Cortex of kidney (tissue), 1 donor: ENCODE measurements around the gene EEIG2.
"Not testable (repeated sequence)": the region's sequence is repeated elsewhere in the genome, so short reads cannot be mapped to it uniquely, and the experiment has no call there.

Experiments
- DNase-seq: peaks from one replicate; lab custom pipeline; 2025; lab: John Stamatoyannopoulos, UW

Gene EEIG2

DNA sequence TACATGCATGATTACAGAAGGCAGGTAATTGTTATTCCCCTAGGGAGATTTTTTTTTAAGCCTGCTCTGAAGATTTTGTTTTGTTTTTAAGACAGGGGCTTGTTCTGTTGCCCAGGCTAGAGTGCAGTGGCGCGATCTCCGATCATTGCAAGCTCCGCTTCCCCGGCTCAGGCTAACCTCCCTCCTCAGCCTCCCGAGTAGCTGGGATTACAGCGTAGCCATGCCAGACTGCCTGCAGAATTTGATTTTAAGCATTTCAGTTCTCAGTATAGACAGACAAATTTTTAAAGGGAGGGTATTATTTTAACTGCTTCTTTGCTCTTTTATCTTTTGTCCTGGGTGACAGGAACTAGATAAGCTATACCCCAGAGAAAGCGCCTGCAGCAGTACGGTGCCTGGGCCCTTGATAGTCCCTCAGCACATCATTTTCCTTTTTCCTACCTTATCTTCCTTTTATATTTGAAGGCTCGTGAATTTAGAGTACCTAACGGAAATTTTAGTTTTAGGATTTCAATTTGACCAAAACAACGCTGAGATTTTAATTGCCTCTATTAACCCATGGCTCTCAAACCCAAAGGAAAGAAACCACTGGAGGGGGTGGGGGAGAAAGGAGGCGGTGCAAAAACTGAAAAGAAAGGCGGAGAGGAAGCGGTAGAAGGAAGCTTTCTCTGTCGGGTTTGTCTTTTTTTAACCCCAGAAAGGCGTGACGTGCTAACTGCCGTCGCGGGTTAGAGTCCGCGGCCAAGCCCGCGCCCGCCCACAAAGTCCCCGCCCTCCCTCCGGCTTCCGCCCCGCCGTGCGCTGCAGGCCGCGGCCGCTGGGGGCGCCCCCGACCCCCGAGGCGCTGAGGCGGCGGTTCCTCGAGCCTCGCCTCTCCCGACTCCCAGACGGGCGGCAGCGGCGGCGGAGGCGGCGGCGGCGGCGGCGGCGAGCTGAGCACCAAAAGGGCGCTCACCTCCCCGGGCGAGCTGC is at the start of gene EEIG2:
Gene EEIG2 (plus strand): TSS at position 886 of the 972 bp plus-strand sequence. CDS start 329 bp downstream, outside the sequence.
- no peak for DNase-seq

DNA sequence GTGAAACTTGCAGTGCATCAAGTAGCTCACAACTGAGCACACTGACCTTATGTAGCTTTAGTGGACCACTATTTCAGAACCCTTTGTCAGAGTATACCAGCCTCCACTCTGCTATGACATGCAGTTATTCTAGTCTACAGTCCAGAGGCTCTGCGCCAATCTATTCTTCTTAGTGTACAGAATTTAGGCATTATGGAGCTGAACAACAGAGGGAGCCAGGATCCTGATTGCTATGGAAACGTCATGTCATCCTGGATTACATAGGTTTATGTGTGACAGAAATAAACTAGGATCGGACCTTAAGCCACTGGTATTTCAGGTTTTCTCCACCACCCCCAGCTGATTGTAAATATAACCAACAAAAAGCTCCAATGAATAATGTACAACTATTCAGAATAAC is 48.1 kb upstream of the EEIG2 start:
- DNase-seq, result no peak

- DNase-seq, result no peak
Measured at GRCh38 chr1:108512239-108513043, 47.5 kb upstream of the EEIG2 start.

- DNase-seq, result no peak
Measured at GRCh38 chr1:108513044-108513415, 46.9 kb upstream of the EEIG2 start.

- not testable (repeated sequence) for DNase-seq
Measured at GRCh38 chr1:108513914-108514313, 46.0 kb upstream of the EEIG2 start.

DNA sequence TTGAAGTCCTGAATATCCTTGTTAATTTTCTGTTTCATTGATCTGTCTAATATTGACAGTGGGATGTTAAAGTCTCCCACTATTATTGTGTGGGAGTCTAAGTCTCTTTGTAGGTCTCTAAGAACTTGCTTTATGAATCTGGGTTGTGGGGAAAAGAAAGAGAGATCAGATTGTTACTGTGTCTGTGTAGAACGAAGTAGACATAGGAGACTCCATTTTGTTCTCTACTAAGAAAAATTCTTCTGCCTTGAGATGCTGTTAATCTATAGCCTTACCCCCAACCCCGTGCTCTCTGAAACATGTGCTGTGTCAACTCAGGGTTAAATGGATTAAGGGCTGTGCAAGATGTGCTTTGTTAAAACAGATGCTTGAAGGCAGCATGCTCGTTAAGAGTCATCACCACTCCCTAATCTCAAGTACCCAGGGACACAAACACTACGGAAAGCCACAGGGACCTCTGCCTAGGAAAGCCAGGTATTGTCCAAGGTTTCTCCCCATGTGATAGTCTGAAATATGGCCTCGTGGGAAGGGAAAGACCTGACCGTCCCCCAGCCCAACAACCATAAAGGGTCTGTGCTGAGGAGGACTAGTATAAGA is 42.5 kb upstream of the EEIG2 start:
- DNase-seq, result not testable (repeated sequence)

DNA sequence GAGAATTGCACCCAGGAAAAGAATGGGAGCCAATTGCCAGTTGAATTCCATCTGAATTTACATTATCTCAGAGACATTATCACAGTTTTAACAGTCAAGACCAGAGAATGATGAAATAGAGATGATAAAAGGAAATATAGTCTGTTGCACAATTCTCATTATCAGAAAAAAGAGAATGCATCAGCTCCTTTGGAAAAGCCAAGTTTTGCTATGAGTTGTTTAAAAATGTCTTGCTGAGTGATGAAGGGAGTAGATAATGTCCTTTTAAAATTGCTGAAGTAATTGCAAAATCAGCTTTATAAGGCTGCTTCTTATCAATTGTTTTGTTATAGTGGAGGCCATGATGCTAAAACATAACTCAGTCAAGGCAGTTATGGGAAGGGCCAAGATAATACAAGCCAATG is 37.9 kb upstream of the EEIG2 start:
- no peak for DNase-seq

GRCh38 chr1:108523829-108524228 is 36.1 kb upstream of the EEIG2 start:
- DNase-seq, result no peak

- DNase-seq, result no peak
Measured at GRCh38 chr1:108524676-108525075, 35.2 kb upstream of the EEIG2 start.

DNA sequence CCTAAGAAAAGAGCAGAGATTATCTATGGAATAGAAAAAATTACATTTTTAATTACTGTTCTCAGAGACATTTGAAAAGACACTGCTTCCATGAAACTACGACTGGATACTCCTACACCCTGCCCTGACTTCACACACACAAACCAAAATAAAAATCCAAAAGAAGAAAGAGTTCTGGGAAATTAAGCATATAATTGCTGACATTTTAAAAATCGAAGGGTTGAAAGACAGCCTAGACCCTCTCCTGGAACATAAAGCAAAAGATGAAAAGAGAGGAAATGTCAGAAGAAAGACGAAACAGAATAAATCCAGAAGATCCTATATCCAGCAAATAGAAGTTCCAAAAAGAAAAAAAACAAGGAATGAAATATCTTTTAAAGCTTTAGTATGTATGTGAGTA is 32.8 kb upstream of the EEIG2 start:
- no peak for DNase-seq

- no peak for DNase-seq
Measured at GRCh38 chr1:108527837-108528236, 32.1 kb upstream of the EEIG2 start.

- no peak for DNase-seq
Measured at GRCh38 chr1:108531444-108531843, 28.5 kb upstream of the EEIG2 start.

DNA sequence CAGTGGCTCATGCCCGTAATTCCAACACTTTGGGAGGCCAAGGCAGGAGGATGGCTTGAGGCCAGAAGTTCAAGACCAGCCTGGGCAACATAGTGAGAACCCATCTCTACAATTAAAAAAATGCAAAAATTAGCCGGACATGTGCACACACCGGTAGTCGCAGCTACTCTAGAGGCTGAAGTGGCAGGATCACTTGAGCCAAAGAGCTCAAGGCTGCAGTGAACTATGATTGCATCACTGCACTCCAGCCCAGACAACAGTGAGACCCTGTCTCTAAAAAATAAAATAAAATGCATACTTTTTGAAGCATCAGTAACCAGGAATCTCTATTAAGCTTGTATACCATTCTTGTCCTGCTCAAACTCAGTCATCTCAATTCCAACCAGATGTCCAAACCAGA is 27.2 kb upstream of the EEIG2 start:
- no peak for DNase-seq

- no peak for DNase-seq
Measured at GRCh38 chr1:108533351-108534083, 26.4 kb upstream of the EEIG2 start.

DNA sequence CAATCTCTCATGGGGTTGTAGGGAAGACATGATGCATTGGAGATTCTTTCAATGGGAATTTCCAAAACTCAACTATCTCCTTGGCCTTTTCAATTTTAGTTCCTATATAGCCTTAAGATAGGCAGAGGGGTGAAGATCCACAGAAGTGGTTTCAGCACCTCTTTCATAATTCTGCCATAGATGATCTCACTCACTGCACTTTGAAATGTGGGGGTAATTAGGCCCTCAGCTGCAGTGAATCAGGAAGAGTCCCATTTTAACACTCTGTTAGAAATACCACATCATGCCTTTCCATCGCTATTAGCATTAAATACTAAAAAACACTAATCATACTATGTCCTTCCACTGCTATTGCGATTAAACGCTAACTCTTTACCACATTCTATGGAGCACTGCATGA is 25.1 kb upstream of the EEIG2 start:
- DNase-seq, result no peak

DNA sequence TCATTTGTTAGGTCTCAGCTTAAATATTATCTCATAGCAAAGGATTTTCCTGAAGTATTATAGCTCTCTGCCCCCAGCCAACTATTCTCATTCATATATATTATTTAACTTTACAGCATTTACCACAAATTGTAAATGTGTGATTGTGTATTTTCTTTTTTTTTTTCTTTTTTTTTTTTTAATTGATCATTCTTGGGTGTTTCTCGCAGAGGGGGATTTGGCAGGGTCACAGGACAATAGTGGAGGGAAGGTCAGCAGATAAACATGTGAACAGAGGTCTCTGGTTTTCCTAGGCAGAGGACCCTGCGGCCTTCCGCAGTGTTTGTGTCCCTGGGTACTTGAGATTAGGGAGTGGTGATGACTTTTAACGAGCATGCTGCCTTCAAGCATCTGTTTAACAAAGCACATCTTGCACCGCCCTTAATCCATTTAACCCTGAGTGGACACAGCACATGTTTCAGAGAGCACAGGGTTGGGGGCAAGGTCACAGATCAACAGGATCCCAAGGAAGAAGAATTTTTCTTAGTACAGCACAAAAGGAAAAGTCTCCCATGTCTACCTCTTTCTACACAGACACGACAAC is 24.5 kb upstream of the EEIG2 start:
- DNase-seq, result not testable (repeated sequence)

DNA sequence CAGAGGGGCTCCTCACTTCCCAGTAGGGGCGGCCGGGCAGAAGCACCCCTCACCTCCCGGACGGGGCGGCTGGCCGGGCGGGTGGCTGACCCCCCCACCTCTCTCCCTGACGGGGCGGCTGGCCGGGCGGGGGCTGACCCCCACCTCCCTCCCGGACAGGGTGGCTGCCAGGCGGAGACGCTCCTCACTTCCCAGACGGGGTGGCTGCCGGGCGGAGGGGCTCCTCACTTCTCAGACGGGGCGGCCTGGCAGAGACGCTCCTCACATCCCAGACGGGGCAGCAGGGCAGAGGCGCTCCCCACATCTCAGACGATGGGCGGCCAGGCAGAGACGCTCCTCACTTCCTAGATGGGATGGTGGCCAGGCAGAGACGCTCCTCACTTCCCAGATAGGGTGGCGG is 23.9 kb upstream of the EEIG2 start:
- not testable (repeated sequence) for DNase-seq

DNA sequence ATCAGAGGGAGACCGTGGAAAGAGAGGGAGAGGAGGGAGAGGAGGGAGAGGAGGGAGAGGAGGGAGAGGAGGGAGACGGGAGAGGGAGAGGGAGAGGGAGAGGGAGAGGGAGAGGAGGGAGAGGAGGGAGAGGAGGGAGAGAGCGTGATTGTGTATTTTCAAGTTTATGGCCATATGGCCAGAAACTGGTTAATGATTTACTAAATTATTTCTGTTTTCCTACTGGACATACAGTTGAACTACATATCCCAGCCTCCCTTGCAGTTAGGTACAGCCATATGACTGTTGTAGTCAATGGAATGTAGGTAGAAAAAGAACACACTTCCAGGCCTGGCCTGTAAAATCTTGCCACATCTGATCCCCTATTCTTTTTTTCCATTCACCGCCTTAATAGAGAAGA is 23.1 kb upstream of the EEIG2 start:
- DNase-seq, result not testable (repeated sequence)

DNA sequence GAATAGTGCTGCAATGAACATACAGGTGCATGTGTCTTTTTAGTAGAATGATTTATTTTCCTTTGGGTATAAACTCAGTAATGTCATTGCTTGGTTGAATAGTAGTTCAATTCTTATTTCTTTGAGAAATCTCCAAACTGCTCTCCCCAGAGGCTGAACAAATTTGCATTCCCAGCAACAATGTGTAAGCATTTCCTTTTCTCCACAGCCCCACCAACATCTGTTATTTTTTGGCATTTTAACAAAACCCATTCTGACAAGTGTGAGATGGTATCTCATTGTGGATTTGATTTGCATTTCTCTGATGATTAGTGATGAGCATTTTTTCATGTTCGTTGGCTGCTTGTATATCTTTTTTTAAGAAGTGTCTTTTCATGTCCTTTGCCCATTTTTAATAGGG is 21.9 kb upstream of the EEIG2 start:
- DNase-seq, result no peak

DNA sequence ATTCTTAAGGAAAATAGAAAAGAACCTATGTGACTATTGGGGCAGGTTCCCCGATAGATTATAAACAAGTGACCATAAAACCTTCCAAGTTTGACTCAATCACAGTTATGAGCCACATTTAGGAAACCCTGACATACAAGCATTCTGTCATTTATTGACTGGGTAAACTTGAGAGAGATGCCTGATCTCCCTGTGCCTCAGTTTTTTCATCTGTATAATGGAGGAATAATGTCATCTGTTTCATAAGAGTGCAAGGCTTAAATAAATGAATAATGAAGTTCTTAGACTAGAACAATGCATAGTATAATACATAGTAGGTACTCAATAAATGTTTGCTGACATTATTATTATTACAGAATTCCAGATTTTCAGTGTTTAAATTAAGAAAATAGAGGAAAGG is 18.9 kb upstream of the EEIG2 start:
- DNase-seq, result no peak

DNA sequence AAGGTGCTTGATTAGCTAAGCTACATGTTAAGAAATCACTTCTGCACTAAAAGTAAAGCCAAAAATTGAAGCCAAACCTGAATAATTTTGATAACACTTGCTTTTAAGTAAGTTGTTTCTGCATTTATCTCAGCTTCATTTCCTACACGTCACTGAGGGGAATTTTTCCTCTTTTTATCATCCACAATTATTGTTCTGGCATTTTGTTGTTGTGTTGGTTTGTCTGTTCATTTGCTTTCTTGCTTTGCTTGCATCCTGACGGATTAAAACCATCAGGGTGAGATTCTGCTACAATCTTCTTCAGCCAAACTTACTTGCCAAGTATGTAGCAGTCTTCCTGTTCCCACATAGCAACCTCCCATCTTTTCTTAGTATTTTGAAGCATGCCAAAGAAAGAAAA is 18.0 kb upstream of the EEIG2 start:
- DNase-seq, result no peak
